CD4-positive, CD25-positive, alpha-beta regulatory T cell (primary cell): ENCODE results near the gene ZBTB49. TPM values are rescaled to one million over a fixed set of nuclear protein-coding genes. Genes with fewer than 3 reads are reported as not detected.

Experiments
- ATAC-seq, 2 donors: fragments of 150-1000 bp; cut with Tn5 transposase; one replicate each; pipeline ENCODE4 v1.10.0; 2021; ENCODE audit warnings: low read depth in 2 of 2, moderate number of reproducible peaks in 2 of 2, moderate library complexity in 1 of 2
- DNase-seq, 3 donors: peaks; one replicate each; pipeline versions ENCODE4 v3.0.0 to v3.0.0-alpha.2; 2012 to 2022; ENCODE audit warnings: mixed read lengths in 1 of 3
- H3K27ac ChIP-seq: one replicate; pipeline ENCODE4 v1.7.0; 2013; ENCODE audit warnings: mild to moderate bottlenecking, low read length; ENCODE audit not compliant: insufficient read depth, poor library complexity, severe bottlenecking
- H3K27me3 ChIP-seq: one replicate; pipeline ENCODE4 v1.7.0; 2013; ENCODE audit warnings: low read length; ENCODE audit not compliant: control insufficient read depth, insufficient read depth
- H3K36me3 ChIP-seq: one replicate; pipeline ENCODE4 v1.7.0; 2013; ENCODE audit warnings: mild to moderate bottlenecking, low read length, moderate library complexity; ENCODE audit not compliant: control insufficient read depth, insufficient read depth
- H3K4me1 ChIP-seq: 2 replicates; pipeline ENCODE4 v1.7.0; 2013; ENCODE audit warnings: mild to moderate bottlenecking, low read length; ENCODE audit not compliant: insufficient read depth, control insufficient read depth, poor library complexity, severe bottlenecking
- H3K4me3 ChIP-seq: one replicate; pipeline ENCODE4 v1.7.0; 2013; ENCODE audit warnings: low read depth, mild to moderate bottlenecking, low read length, moderate library complexity
- H3K9me3 ChIP-seq, 2 experiments: 1 replicate in 1 of 2; 2 replicates in 1 of 2; pipeline ENCODE4 v1.7.0; 2013; ENCODE audit warnings: low read length in 2 of 2, mild to moderate bottlenecking in 1 of 2, moderate library complexity in 1 of 2; ENCODE audit not compliant: control insufficient read depth in 2 of 2
- H3K27ac Mint-ChIP-seq, 3 donors: one replicate each; pipeline ENCODE4 v1.8.0; 2020 to 2022; ENCODE audit warnings: mild to moderate bottlenecking in 3 of 3, mixed read lengths in 3 of 3, moderate library complexity in 2 of 3
- H3K27me3 Mint-ChIP-seq: one replicate; pipeline ENCODE4 v1.8.0; 2022; ENCODE audit warnings: mild to moderate bottlenecking, mixed read lengths
- H3K36me3 Mint-ChIP-seq: one replicate; pipeline ENCODE4 v1.8.0; 2020; ENCODE audit warnings: mixed read lengths
- H3K4me1 Mint-ChIP-seq, 4 donors: one replicate each; pipeline ENCODE4 v1.8.0; 2020 to 2022; ENCODE audit warnings: mixed read lengths in 4 of 4, mild to moderate bottlenecking in 1 of 4
- H3K4me3 Mint-ChIP-seq, 4 donors: one replicate each; pipeline ENCODE4 v1.8.0; 2020 to 2022; ENCODE audit warnings: mild to moderate bottlenecking in 4 of 4, mixed read lengths in 4 of 4, moderate library complexity in 3 of 4
- H3K9me3 Mint-ChIP-seq, 7 donors: one replicate each; pipeline ENCODE4 v1.8.0; 2020 to 2022; ENCODE audit warnings: mixed read lengths in 7 of 7, mild to moderate bottlenecking in 3 of 7, moderate library complexity in 2 of 7
- polyA plus RNA-seq, 4 donors: library from polyadenylated mRNA; unstranded; fragments of 300-500 nt; fragmentation: Illumina TruSeq; gene quantifications; one replicate each; pipeline ENCODE4 v1.2.3, GENCODE V29; 2021
- total RNA-seq: library from RNA; stranded (reverse); gene quantifications from one replicate; pipeline ENCODE4 v1.2.3, GENCODE V29; 2022

The ZBTB49 gene
- total and polyA plus RNA-seq, 5 donors from 2014 or later: 3.8 to 14.7 (median 4.2) TPM

GRCh38 chr4:4302001-4302400 is 11.9 kb downstream of the ZBTB49 start:
- H3K36me3 ChIP-seq: peaks cover 42% of the 10 kb centered on the region
- H3K9me3 ChIP-seq: no peaks in the 10 kb centered on the region
- Mint-ChIP-seq H3K27ac (no peak overlapping the region), H3K9me3 (no peaks in the 10 kb centered on the region), H3K27me3 (no peaks in the 10 kb centered on the region), H3K36me3 (peaks cover 40% of the 10 kb centered on the region), H3K4me3 (no peak overlapping the region), H3K4me1 (peaks cover 0 to 24% (median 12%) of the 10 kb centered on the region in 4 donors)
- DNase-seq (no peak), ATAC-seq (no peak)
- H3K27me3 ChIP-seq: no peaks in the 10 kb centered on the region
- no peak overlapping the region for H3K27ac ChIP-seq
- H3K4me3 ChIP-seq: no peak overlapping the region
- H3K4me1 ChIP-seq: no peaks in the 10 kb centered on the region

GRCh38 chr4:4302416-4302815 is 12.4 kb downstream of the ZBTB49 start:
- Mint-ChIP-seq H3K4me1 (peaks cover 0 to 24% (median 12%) of the 10 kb centered on the region in 4 donors), H3K27ac (no peak overlapping the region), H3K27me3 (no peaks in the 10 kb centered on the region), H3K4me3 (no peak overlapping the region), H3K36me3 (peaks cover 44% of the 10 kb centered on the region), H3K9me3 (no peaks in the 10 kb centered on the region)
- Histone ChIP-seq H3K4me3 (no peak overlapping the region), H3K4me1 (no peaks in the 10 kb centered on the region), H3K27ac (no peak overlapping the region), H3K36me3 (peaks cover 46% of the 10 kb centered on the region), H3K27me3 (no peaks in the 10 kb centered on the region), H3K9me3 (no peaks in the 10 kb centered on the region)
- ATAC-seq (no peak), DNase-seq (no peak)

GRCh38 chr4:4306920-4307319 is 16.9 kb downstream of the ZBTB49 start:
- Mint-ChIP-seq H3K4me1 (peaks cover 0 to 8% (median 6%) of the 10 kb centered on the region in 4 donors), H3K27ac (no peak overlapping the region), H3K9me3 (no peaks in the 10 kb centered on the region), H3K27me3 (no peaks in the 10 kb centered on the region), H3K4me3 (no peak overlapping the region), H3K36me3 (peaks cover 41% of the 10 kb centered on the region)
- Histone ChIP-seq H3K4me1 (no peaks in the 10 kb centered on the region), H3K36me3 (peaks cover 41% of the 10 kb centered on the region), H3K27ac (no peak overlapping the region), H3K27me3 (no peaks in the 10 kb centered on the region), H3K9me3 (no peaks in the 10 kb centered on the region), H3K4me3 (no peak overlapping the region)
- ATAC-seq (no peak), DNase-seq (no peak)

- H3K27me3 ChIP-seq: no peaks in the 10 kb centered on the region
- DNase-seq (no peak), ATAC-seq (no peak)
- no peaks in the 10 kb centered on the region for H3K9me3 ChIP-seq
- H3K27ac Mint-ChIP-seq: peak overlapping the region in 1 of 3 donors; percentile 62
- H3K36me3 ChIP-seq: peaks cover 38% of the 10 kb centered on the region
- H3K4me1 Mint-ChIP-seq: peaks cover 0 to 9% (median 4%) of the 10 kb centered on the region in 4 donors
- no peak overlapping the region for H3K4me3 Mint-ChIP-seq
- H3K36me3 Mint-ChIP-seq: peaks cover 33% of the 10 kb centered on the region
- H3K4me3 ChIP-seq: no peak overlapping the region
- no peaks in the 10 kb centered on the region for H3K4me1 ChIP-seq
- H3K27me3 Mint-ChIP-seq: no peaks in the 10 kb centered on the region
- no peaks in the 10 kb centered on the region for H3K9me3 Mint-ChIP-seq
- no peak overlapping the region for H3K27ac ChIP-seq
Observed at GRCh38 chr4:4308800-4309441, 18.9 kb downstream of the ZBTB49 start.

GRCh38 chr4:4311193-4311592 is 21.1 kb downstream of the ZBTB49 start:
- Mint-ChIP-seq H3K4me1 (peaks cover 0 to 5% (median under 1%) of the 10 kb centered on the region in 4 donors), H3K36me3 (peaks cover 29% of the 10 kb centered on the region), H3K9me3 (no peaks in the 10 kb centered on the region), H3K27ac (no peak overlapping the region), H3K27me3 (no peaks in the 10 kb centered on the region), H3K4me3 (no peak overlapping the region)
- H3K4me3 ChIP-seq: no peak overlapping the region
- H3K36me3 ChIP-seq: peaks cover 50% of the 10 kb centered on the region
- no peaks in the 10 kb centered on the region for H3K27me3 ChIP-seq
- no peaks in the 10 kb centered on the region for H3K4me1 ChIP-seq
- no peak for DNase-seq
- ATAC-seq: no peak
- no peaks in the 10 kb centered on the region for H3K9me3 ChIP-seq
- no peak overlapping the region for H3K27ac ChIP-seq

GRCh38 chr4:4315461-4316149 is 25.6 kb downstream of the ZBTB49 start:
- Mint-ChIP-seq H3K4me3 (no peak overlapping the region), H3K27me3 (no peaks in the 10 kb centered on the region), H3K9me3 (no peaks in the 10 kb centered on the region), H3K36me3 (peaks cover 24% of the 10 kb centered on the region), H3K4me1 (peaks cover 0 to 1% (median 0%) of the 10 kb centered on the region in 4 donors), H3K27ac (peak overlapping the region in 1 of 3 donors; percentile 11)
- no peak overlapping the region for H3K27ac ChIP-seq
- ATAC-seq (no peak), DNase-seq (no peak)
- no peaks in the 10 kb centered on the region for H3K9me3 ChIP-seq
- H3K36me3 ChIP-seq: peaks cover 52% of the 10 kb centered on the region
- no peaks in the 10 kb centered on the region for H3K4me1 ChIP-seq
- H3K4me3 ChIP-seq: no peak overlapping the region
- H3K27me3 ChIP-seq: no peaks in the 10 kb centered on the region

- no peak overlapping the region for H3K4me3 ChIP-seq
- H3K27me3 Mint-ChIP-seq: no peaks in the 10 kb centered on the region
- no peaks in the 10 kb centered on the region for H3K27me3 ChIP-seq
- DNase-seq (no peak), ATAC-seq (no peak)
- no peaks in the 10 kb centered on the region for H3K4me1 ChIP-seq
- H3K36me3 ChIP-seq: peaks cover 58% of the 10 kb centered on the region
- peaks cover 29% of the 10 kb centered on the region for H3K36me3 Mint-ChIP-seq
- H3K4me3 Mint-ChIP-seq: no peak overlapping the region
- H3K27ac Mint-ChIP-seq: peak overlapping the region in 1 of 3 donors; percentile 11
- H3K9me3 ChIP-seq: no peaks in the 10 kb centered on the region
- no peak overlapping the region for H3K27ac ChIP-seq
- no peaks in the 10 kb centered on the region for H3K9me3 Mint-ChIP-seq
- peaks cover 0 to 1% (median 0%) of the 10 kb centered on the region in 4 donors for H3K4me1 Mint-ChIP-seq
Observed at GRCh38 chr4:4316150-4316495, 26.1 kb downstream of the ZBTB49 start.
